HepG2 (cell line): ENCODE results near the gene AGER. TPM values are rescaled to one million over a fixed set of nuclear protein-coding genes. Genes with fewer than 3 reads are reported as not detected.

Source experiments
- ATAC-seq: fragments of 200-7000 bp; cut with Tn5 transposase; 3 replicates; pipeline ENCODE4 v1.9.1; 2020; ENCODE audit warnings: mild to moderate bottlenecking, moderate library complexity
- BruUV-seq: library from RNA; stranded (reverse); fragments of 400-500 nt; replicated peaks from 2 replicates; lab custom pipeline; 2021; lab: Mats Ljungman, UMichigan
- CTCF ChIA-PET: fragments of 300-600 bp; formaldehyde crosslinking; extraction: SDS; loops from one replicate; lab custom pipeline; 2021; ENCODE audit warnings: low total read pairs, inconsistent platforms, low intra/inter-chr PET ratio; lab: Yijun Ruan, JAX
- POLR2A ChIA-PET: fragments of 350-600 bp; sonication (Branson Sonifier 250); formaldehyde crosslinking; loops from one replicate; lab custom pipeline; 2020; ENCODE audit warnings: antibody characterized with exemption, inconsistent platforms; lab: Yijun Ruan, JAX
- DNase-seq: peaks from one replicate; pipeline ENCODE4 v3.0.0-alpha.2; 2015; ENCODE audit warnings: low spot score
- FAIRE-seq: peaks from 3 replicates; lab custom pipeline; 2011; peaks lifted over from hg19 to GRCh38; lab: Jason Lieb, UNC
- H2AFZ ChIP-seq: one replicate; pipeline ENCODE4 v1.6.1; 2011; ENCODE audit warnings: low read length, inconsistent platforms
- H3K27ac ChIP-seq: fragments of 300-600 bp; 3 replicates; pipeline ENCODE4 v1.8.0; 2011; ENCODE audit warnings: mixed run types, mild to moderate bottlenecking, mixed read lengths, low read length, inconsistent platforms; ENCODE audit not compliant: insufficient read depth; ENCODE audit errors: extremely low read length
- H3K27me3 ChIP-seq, 2 experiments: fragments of 200-600 bp in 1 of 2; 2 replicates in 1 of 2; 3 replicates in 1 of 2; pipeline versions ENCODE4 v1.6.0 to v1.8.0; 2011; ENCODE audit warnings: low read length in 2 of 2, mild to moderate bottlenecking in 2 of 2, moderate library complexity in 2 of 2, inconsistent platforms in 1 of 2; ENCODE audit not compliant: insufficient read depth in 2 of 2, control insufficient read depth in 1 of 2
- H3K36me3 ChIP-seq, 2 experiments: fragments of 200-600 bp in 1 of 2; replicated peaks in 1 of 2; 2 replicates in 1 of 2; 3 replicates in 1 of 2; pipeline versions ENCODE4 v1.5.1 to v1.8.0; 2011; ENCODE audit warnings: low read length in 2 of 2, inconsistent platforms in 1 of 2; ENCODE audit not compliant: insufficient read depth in 2 of 2, control insufficient read depth in 1 of 2
- H3K4me1 ChIP-seq: 2 replicates; pipeline ENCODE4 v1.5.1; 2012; ENCODE audit warnings: low read length, inconsistent platforms; ENCODE audit not compliant: insufficient read depth
- H3K4me2 ChIP-seq: 2 replicates; pipeline ENCODE4 v1.6.0; 2011; ENCODE audit warnings: low read depth, low read length, inconsistent platforms
- H3K4me3 ChIP-seq, 3 experiments: fragments of 200-600 bp in 1 of 3; sonication (generic), shearing (Covaris generic) in 1 of 3; replicated peaks in 1 of 3; 2 replicates each; pipeline ENCODE4 v1.5.1; 2011 to 2016; ENCODE audit warnings: low read length in 3 of 3, inconsistent platforms in 2 of 3, low read depth in 2 of 3, mild to moderate bottlenecking in 2 of 3, control low read depth in 1 of 3, mixed read lengths in 1 of 3; ENCODE audit not compliant: insufficient read depth in 1 of 3
- H3K79me2 ChIP-seq: one replicate; pipeline ENCODE4 v1.6.1; 2011; ENCODE audit warnings: low read length, inconsistent platforms; ENCODE audit not compliant: insufficient read depth
- H3K9ac ChIP-seq: 2 replicates; pipeline ENCODE4 v1.6.0; 2011; ENCODE audit warnings: mild to moderate bottlenecking, low read depth, low read length, inconsistent platforms; ENCODE audit not compliant: insufficient read depth
- H3K9me3 ChIP-seq: 2 replicates; pipeline ENCODE4 v1.5.1; 2012; ENCODE audit warnings: mild to moderate bottlenecking, low read length
- H4K20me1 ChIP-seq: 2 replicates; pipeline ENCODE4 v1.6.0; 2011; ENCODE audit warnings: inconsistent platforms, mild to moderate bottlenecking, low read length, moderate library complexity; ENCODE audit not compliant: insufficient read depth
- ATRX ChIP-seq: sonication (generic); formaldehyde crosslinking; IDR thresholded peaks from 2 replicates; pipeline ENCODE4 v1.4.0; 2020; ENCODE audit warnings: missing genetic modification reagents, borderline replicate concordance
- ELF1 ChIP-seq: sonication (generic); formaldehyde crosslinking; IDR thresholded peaks from 2 replicates; pipeline ENCODE4 v1.4.0; 2020; ENCODE audit warnings: missing genetic modification reagents
- ETS1 ChIP-seq: sonication (generic); formaldehyde crosslinking; IDR thresholded peaks from 2 replicates; pipeline ENCODE4 v1.4.0; 2020; ENCODE audit warnings: missing genetic modification reagents
- FOXK1 ChIP-seq: sonication (generic); formaldehyde crosslinking; IDR thresholded peaks from 2 replicates; pipeline ENCODE4 v1.4.0; 2020; ENCODE audit warnings: low read depth, missing genetic modification reagents, borderline replicate concordance
- JUNB ChIP-seq: sonication (generic); formaldehyde crosslinking; IDR thresholded peaks from 2 replicates; pipeline ENCODE4 v1.8.0; 2022; ENCODE audit warnings: missing genetic modification reagents, mild to moderate bottlenecking, borderline replicate concordance
- MTF1 ChIP-seq: sonication (generic); formaldehyde crosslinking; IDR thresholded peaks from 2 replicates; pipeline ENCODE4 v1.5.0; 2020; ENCODE audit warnings: missing genetic modification reagents
- NR2F1 ChIP-seq, 2 experiments: fragments of 450-650 bp in 1 of 2; formaldehyde crosslinking in 1 of 2; IDR thresholded peaks; 2 replicates each; pipeline versions ENCODE4 v1.5.0 to v1.6.1; 2016 to 2020; ENCODE audit warnings: mild to moderate bottlenecking in 1 of 2, missing compliant biosample characterization in 1 of 2, missing genetic modification reagents in 1 of 2, moderate library complexity in 1 of 2
- RARG ChIP-seq: sonication (generic); formaldehyde crosslinking; IDR thresholded peaks from 2 replicates; pipeline ENCODE4 v1.4.0; 2020; ENCODE audit warnings: low read depth, mild to moderate bottlenecking, missing genetic modification reagents
- RFX3 ChIP-seq: IDR thresholded peaks from 2 replicates; pipeline ENCODE4 v1.6.1; 2016; ENCODE audit warnings: missing biosample characterization, missing genetic modification reagents
- SMARCE1 ChIP-seq: fragments of 450-650 bp; IDR thresholded peaks from 2 replicates; pipeline ENCODE4 v1.6.1; 2017; ENCODE audit warnings: borderline replicate concordance
- SP4 ChIP-seq: sonication (generic); formaldehyde crosslinking; IDR thresholded peaks from 2 replicates; pipeline ENCODE4 v1.8.1; 2023; ENCODE audit warnings: mild to moderate bottlenecking, missing genetic modification reagents
- TCF7L2 ChIP-seq: IDR thresholded peaks from 2 replicates; pipeline ENCODE4 v1.6.1; 2011; ENCODE audit warnings: mild to moderate bottlenecking, low read depth, low read length, moderate library complexity
- TEAD2 ChIP-seq: sonication (generic); formaldehyde crosslinking; IDR thresholded peaks from 2 replicates; pipeline ENCODE4 v1.9.0; 2021; ENCODE audit warnings: missing genetic modification reagents
- TOPORS ChIP-seq: sonication (generic); formaldehyde crosslinking; IDR thresholded peaks from 2 replicates; pipeline ENCODE4 v1.8.0; 2023; ENCODE audit warnings: mild to moderate bottlenecking, missing genetic modification reagents
- U2AF2 ChIP-seq: fragments of 200-400 bp; formaldehyde crosslinking; IDR thresholded peaks from 2 replicates; pipeline ENCODE4 v1.6.1; 2017; ENCODE audit warnings: low read depth, mild to moderate bottlenecking, low read length
- ZFP36L2 ChIP-seq: sonication (generic); formaldehyde crosslinking; IDR thresholded peaks from 2 replicates; pipeline ENCODE4 v1.4.0; 2020; ENCODE audit warnings: missing genetic modification reagents
- ZNF121 ChIP-seq: sonication (generic); formaldehyde crosslinking; IDR thresholded peaks from 2 replicates; pipeline ENCODE4 v1.5.0; 2020; ENCODE audit warnings: mild to moderate bottlenecking, missing genetic modification reagents
- ZNF543 ChIP-seq: sonication (generic); formaldehyde crosslinking; IDR thresholded peaks from 2 replicates; pipeline ENCODE4 v1.4.0; 2020; ENCODE audit warnings: mild to moderate bottlenecking, missing genetic modification reagents
- ZNF768 ChIP-seq: sonication (generic); formaldehyde crosslinking; IDR thresholded peaks from 2 replicates; pipeline ENCODE4 v1.4.0; 2020; ENCODE audit warnings: missing genetic modification reagents
- WGBS: methylation state at CpG from one replicate; pipeline ENCODE4 v1.1.6; 2017; ENCODE audit warnings: low lambda C conversion rate; 5-methylcytosine and 5-hydroxymethylcytosine counted together
- in situ Hi-C: cut with HindIII; loops from 2 replicates; pipeline ENCODE4 v1.10.0; 2017; ENCODE audit warnings: low pct_unique_long_range_greater_than_20kb; ENCODE audit not compliant: extremely low pct_ligation_motif_present
- intact Hi-C: fragments of 100-400 bp; cut with micrococcal nuclease; formaldehyde crosslinking; loops from one replicate; pipeline ENCODE4 v1.10.0; 2022; ENCODE audit not compliant: unreplicated experiment
- polyA plus RNA-seq, 8 experiments: library from polyadenylated mRNA; depleted of rRNA in 3 of 8; stranded (reverse) in 7 of 8; unstranded in 1 of 8; fragments of >200 nt; fragmentation: Illumina TruSeq in 4 of 8; extraction: Trizol in 4 of 8; gene quantifications; 2 replicates each; pipeline versions ENCODE4 v1.2.1 to v1.2.3, GENCODE V29; 2011 to 2016; ENCODE audit warnings: low read depth in 4 of 8, missing spikeins in 1 of 8, mixed read lengths in 1 of 8; ENCODE audit not compliant: insufficient read depth in 1 of 8
- total RNA-seq, 5 experiments: library from RNA; depleted of rRNA; stranded (reverse); fragments of >200 nt; fragmentation: Illumina TruSeq; extraction: Trizol; gene quantifications; 2 replicates each; pipeline ENCODE4 v1.2.3, GENCODE V29; 2016; ENCODE audit warnings: low read depth in 1 of 5

The AGER gene
- total and polyA plus RNA-seq, 2 of the 13 experiments (the other 11 are each of a cell fraction or from before 2014, with no cell fraction given) = 1.9 to 5.1 TPM

DNA sequence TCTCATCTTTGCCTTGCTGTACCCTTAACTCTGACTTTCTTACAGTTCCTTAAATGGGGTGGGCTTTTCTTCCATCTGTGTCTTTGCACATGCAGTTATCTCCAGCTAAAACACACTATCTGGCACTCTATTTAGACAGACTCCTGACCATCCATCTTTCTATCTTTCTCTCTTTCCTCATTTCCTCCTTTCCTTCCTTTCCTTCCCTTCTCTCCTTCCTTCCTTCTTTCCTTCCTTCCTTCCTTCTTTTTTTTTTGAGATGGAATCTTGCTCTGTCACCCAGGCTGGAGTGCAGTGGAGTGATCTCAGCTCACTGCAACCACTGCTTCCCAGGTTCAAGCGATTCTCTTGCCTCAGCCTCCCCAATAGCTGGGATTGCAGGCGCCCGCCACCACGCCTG, 31.6 kb upstream of the AGER start:
- BruUV-seq = no TSS peak
- H3K79me2 ChIP-seq = no peaks in the 10 kb centered on the region
- in situ Hi-C loops = no loop called here

More for the DNA sequence above, 31.6 kb upstream of the AGER start:
- H3K9ac ChIP-seq = no peak overlapping the region
- POLR2A ChIA-PET = no interaction called here
- no peak for TF ChIP-seq JUNB
- TF ChIP-seq U2AF2 = no peak
- no peak for TF ChIP-seq SP4
- no peak for TF ChIP-seq TEAD2 (CRISPR knock-in tag)
- TF ChIP-seq SMARCE1 = no peak
- no peak for TF ChIP-seq ZNF543 (CRISPR knock-in tag)
- no peak for TF ChIP-seq ZNF768
- TF ChIP-seq MTF1 (CRISPR knock-in tag) = no peak
- no peak for TF ChIP-seq RARG (CRISPR knock-in tag)
- TF ChIP-seq ZFP36L2 (CRISPR knock-in tag) = no peak
- TF ChIP-seq TOPORS = no peak
- no peak for TF ChIP-seq ELF1 (CRISPR knock-in tag)
- no peak for TF ChIP-seq ZNF121 (CRISPR knock-in tag)
- no peak for TF ChIP-seq ATRX
- no peak for TF ChIP-seq NR2F1 (CRISPR knock-in tag; IDR thresholded peaks at IDR 0.05)
- TF ChIP-seq ETS1 = no peak
- TF ChIP-seq TCF7L2 = no peak
- no peak for TF ChIP-seq RFX3 (CRISPR knock-in tag)
- no peak for TF ChIP-seq FOXK1 (CRISPR knock-in tag)
- TF ChIP-seq, all 625 proteins: peak for 0
- WGBS = 80% methylated on average over 4 of the region's 4 CpGs
- Histone ChIP-seq H3K4me3 (no peak overlapping the region), H3K27me3 (peaks cover 13 to 56% of the 10 kb centered on the region in 2 experiments; a peak in 4 of 5 replicates), H3K27ac (no peak overlapping the region), H3K36me3 (no peaks in the 10 kb centered on the region), H2AFZ (no peak overlapping the region), H3K9me3 (no peaks in the 10 kb centered on the region), H3K4me2 (no peak overlapping the region), H3K4me1 (peaks cover 4% of the 10 kb centered on the region), H4K20me1 (no peaks in the 10 kb centered on the region)
- no peak for FAIRE-seq
- intact Hi-C loops = no loop called here
- no peak for DNase-seq
- CTCF ChIA-PET = no interaction called here
- no peak for ATAC-seq
